SH-SY5Y (cell line): ENCODE data around the gene POLN.

Experiments
- GATA2 ChIP-seq: IDR thresholded peaks from 2 replicates; pipeline ENCODE4 v1.6.1; 2011; ENCODE audit warnings: mild to moderate bottlenecking, low read depth, low read length
- GATA3 ChIP-seq: IDR thresholded peaks from 2 replicates; pipeline ENCODE4 v1.6.1; 2011; ENCODE audit warnings: low read depth, mild to moderate bottlenecking, low read length, moderate library complexity

DNA sequence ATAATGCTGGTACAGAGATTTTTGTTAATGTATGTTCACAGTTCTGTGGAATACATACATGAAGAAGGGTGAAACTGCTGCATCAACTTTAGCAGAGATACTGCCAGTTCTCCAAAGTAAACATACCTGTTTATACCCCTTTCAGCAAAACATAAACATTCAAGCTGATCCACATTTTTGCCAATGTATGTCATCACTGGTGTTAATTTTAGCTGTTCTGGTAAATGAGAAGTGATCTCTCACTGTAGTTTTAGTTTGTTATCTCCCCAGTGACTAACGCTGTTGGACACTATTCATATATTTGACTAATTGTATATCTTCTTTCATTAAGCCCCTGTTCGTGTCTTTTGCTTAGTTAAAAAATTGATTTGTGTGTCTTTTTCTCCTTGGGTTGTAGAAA, 82.0 kb downstream of the POLN start:
- TF ChIP-seq GATA3, result no peak
- TF ChIP-seq GATA2, result no peak
